ENCODE measurements around the gene SH2D3A.

GRCh38 chr19:6712692-6713670 lies 54.3 kb downstream of the SH2D3A start:
- no peak for TF ChIP-seq CTCF (conservative IDR thresholded peaks at IDR 0.05; ENCODE audit: low read depth in 2 of 2)
- no peak for TF ChIP-seq EZH2 (IDR thresholded peaks at IDR 0.05; ENCODE audit: low read depth, unreplicated experiment)
- TF ChIP-seq POLR2AphosphoS5 (IDR thresholded peaks at IDR 0.05; ENCODE audit: low read depth), result no peak
- TF ChIP-seq REST (IDR thresholded peaks at IDR 0.05; ENCODE audit: unreplicated experiment), result no peak
- TF ChIP-seq ZNF114 (CRISPR knock-in tag; IDR thresholded peaks at IDR 0.05), result no peak
- TF ChIP-seq CREB1 (CRISPR knock-in tag; IDR thresholded peaks at IDR 0.05; ENCODE audit: low read depth), result no peak
- TF ChIP-seq JUNB (IDR thresholded peaks at IDR 0.05; ENCODE audit: unreplicated experiment), result no peak
- TF ChIP-seq EZH2phosphoT487 (IDR thresholded peaks at IDR 0.05; ENCODE audit: unreplicated experiment), result no peak
- no peak for TF ChIP-seq STAT1 (IDR thresholded peaks at IDR 0.05; ENCODE audit: unreplicated experiment)
- no peak for TF ChIP-seq ZNF331 (CRISPR knock-in tag; IDR thresholded peaks at IDR 0.05; ENCODE audit: low read depth)
- no peak for TF ChIP-seq ETS1 (IDR thresholded peaks at IDR 0.05)

Measured in GM23338 (cell line).